WTC11 (cell line): ENCODE results near the gene SELENOF.

Experiments used
- ATF1 ChIP-seq: sonication (generic); formaldehyde crosslinking; IDR thresholded peaks from 2 replicates; pipeline ENCODE4 v1.8.1; 2023; ENCODE audit warnings: mild to moderate bottlenecking, moderate library complexity, missing genetic modification reagents
- GRHL2 ChIP-seq: fragments of 250-450 bp; sonication (Bioruptor Pico); IDR thresholded peaks from 2 replicates; pipeline ENCODE4 v1.8.0; 2022; ENCODE audit warnings: mild to moderate bottlenecking, moderate library complexity; ENCODE audit not compliant: insufficient replicate concordance, severe bottlenecking
- JUN ChIP-seq: sonication (generic); formaldehyde crosslinking; IDR thresholded peaks from 2 replicates; pipeline ENCODE4 v1.8.0; 2023; ENCODE audit warnings: mild to moderate bottlenecking, missing genetic modification reagents
- NR2C2 ChIP-seq: sonication (generic); formaldehyde crosslinking; IDR thresholded peaks from 2 replicates; pipeline ENCODE4 v1.8.0; 2022; ENCODE audit warnings: mild to moderate bottlenecking, missing genetic modification reagents
- RORB ChIP-seq: fragments of 250-450 bp; sonication (Bioruptor Pico); IDR thresholded peaks from 2 replicates; pipeline ENCODE4 v1.9.0; 2021; ENCODE audit warnings: mild to moderate bottlenecking
- TF ChIP-seq, protein P1 (sequence below): fragments of 200-600 bp; IDR thresholded peaks from 2 replicates; pipeline ENCODE4 v1.8.0; 2022; ENCODE audit warnings: antibody characterized with exemption
- TF ChIP-seq, protein P2 (sequence below): sonication (generic); formaldehyde crosslinking; IDR thresholded peaks from 2 replicates; pipeline ENCODE4 v1.8.1; 2023; ENCODE audit warnings: mild to moderate bottlenecking, moderate library complexity, missing genetic modification reagents
- TF ChIP-seq, protein P3 (sequence below): sonication (generic); formaldehyde crosslinking; IDR thresholded peaks from 2 replicates; pipeline ENCODE4 v1.8.0; 2022; ENCODE audit warnings: mild to moderate bottlenecking, missing genetic modification reagents
- TF ChIP-seq, protein P4 (sequence below): sonication (generic); formaldehyde crosslinking; IDR thresholded peaks from 2 replicates; pipeline ENCODE4 v1.8.0; 2022; ENCODE audit warnings: missing genetic modification reagents

DNA sequence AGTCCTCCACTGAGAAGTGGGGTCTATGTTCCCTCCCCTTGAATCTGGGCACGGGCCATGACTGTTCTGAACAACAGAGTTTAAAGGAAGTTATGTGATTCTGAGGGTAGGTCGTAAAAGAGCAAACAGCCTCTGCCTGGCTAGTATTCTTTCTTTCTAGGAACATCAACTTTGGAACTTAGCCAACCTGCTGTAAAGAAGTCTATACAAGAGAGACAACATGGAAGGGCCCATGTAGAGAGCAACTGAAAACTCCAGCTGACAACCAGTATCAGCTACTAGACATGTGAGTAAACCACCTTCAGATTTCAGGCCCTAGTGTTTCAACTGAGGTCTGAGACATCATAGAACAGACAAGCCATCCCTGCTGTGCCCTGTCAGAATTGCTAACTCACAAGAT, 7.5 kb downstream of the SELENOF start:
- TF ChIP-seq, protein P1, sequence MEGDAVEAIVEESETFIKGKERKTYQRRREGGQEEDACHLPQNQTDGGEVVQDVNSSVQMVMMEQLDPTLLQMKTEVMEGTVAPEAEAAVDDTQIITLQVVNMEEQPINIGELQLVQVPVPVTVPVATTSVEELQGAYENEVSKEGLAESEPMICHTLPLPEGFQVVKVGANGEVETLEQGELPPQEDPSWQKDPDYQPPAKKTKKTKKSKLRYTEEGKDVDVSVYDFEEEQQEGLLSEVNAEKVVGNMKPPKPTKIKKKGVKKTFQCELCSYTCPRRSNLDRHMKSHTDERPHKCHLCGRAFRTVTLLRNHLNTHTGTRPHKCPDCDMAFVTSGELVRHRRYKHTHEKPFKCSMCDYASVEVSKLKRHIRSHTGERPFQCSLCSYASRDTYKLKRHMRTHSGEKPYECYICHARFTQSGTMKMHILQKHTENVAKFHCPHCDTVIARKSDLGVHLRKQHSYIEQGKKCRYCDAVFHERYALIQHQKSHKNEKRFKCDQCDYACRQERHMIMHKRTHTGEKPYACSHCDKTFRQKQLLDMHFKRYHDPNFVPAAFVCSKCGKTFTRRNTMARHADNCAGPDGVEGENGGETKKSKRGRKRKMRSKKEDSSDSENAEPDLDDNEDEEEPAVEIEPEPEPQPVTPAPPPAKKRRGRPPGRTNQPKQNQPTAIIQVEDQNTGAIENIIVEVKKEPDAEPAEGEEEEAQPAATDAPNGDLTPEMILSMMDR: no peak
- TF ChIP-seq GRHL2: no peak
- TF ChIP-seq, protein P2, sequence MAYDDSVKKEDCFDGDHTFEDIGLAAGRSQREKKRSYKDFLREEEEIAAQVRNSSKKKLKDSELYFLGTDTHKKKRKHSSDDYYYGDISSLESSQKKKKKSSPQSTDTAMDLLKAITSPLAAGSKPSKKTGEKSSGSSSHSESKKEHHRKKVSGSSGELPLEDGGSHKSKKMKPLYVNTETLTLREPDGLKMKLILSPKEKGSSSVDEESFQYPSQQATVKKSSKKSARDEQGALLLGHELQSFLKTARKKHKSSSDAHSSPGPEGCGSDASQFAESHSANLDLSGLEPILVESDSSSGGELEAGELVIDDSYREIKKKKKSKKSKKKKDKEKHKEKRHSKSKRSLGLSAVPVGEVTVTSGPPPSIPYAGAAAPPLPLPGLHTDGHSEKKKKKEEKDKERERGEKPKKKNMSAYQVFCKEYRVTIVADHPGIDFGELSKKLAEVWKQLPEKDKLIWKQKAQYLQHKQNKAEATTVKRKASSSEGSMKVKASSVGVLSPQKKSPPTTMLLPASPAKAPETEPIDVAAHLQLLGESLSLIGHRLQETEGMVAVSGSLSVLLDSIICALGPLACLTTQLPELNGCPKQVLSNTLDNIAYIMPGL: no peak
- TF ChIP-seq, protein P3, sequence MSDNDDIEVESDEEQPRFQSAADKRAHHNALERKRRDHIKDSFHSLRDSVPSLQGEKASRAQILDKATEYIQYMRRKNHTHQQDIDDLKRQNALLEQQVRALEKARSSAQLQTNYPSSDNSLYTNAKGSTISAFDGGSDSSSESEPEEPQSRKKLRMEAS: no peak
- TF ChIP-seq NR2C2 (CRISPR knock-in tag): no peak
- no peak for TF ChIP-seq ATF1
- TF ChIP-seq, protein P4, sequence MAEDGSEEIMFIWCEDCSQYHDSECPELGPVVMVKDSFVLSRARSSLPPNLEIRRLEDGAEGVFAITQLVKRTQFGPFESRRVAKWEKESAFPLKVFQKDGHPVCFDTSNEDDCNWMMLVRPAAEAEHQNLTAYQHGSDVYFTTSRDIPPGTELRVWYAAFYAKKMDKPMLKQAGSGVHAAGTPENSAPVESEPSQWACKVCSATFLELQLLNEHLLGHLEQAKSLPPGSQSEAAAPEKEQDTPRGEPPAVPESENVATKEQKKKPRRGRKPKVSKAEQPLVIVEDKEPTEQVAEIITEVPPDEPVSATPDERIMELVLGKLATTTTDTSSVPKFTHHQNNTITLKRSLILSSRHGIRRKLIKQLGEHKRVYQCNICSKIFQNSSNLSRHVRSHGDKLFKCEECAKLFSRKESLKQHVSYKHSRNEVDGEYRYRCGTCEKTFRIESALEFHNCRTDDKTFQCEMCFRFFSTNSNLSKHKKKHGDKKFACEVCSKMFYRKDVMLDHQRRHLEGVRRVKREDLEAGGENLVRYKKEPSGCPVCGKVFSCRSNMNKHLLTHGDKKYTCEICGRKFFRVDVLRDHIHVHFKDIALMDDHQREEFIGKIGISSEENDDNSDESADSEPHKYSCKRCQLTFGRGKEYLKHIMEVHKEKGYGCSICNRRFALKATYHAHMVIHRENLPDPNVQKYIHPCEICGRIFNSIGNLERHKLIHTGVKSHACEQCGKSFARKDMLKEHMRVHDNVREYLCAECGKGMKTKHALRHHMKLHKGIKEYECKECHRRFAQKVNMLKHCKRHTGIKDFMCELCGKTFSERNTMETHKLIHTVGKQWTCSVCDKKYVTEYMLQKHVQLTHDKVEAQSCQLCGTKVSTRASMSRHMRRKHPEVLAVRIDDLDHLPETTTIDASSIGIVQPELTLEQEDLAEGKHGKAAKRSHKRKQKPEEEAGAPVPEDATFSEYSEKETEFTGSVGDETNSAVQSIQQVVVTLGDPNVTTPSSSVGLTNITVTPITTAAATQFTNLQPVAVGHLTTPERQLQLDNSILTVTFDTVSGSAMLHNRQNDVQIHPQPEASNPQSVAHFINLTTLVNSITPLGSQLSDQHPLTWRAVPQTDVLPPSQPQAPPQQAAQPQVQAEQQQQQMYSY: no peak
- no peak for TF ChIP-seq RORB
- no peak for TF ChIP-seq JUN (CRISPR knock-in tag)
